ENCODE results near the gene ZNF83. TPM values are rescaled to one million over a fixed set of nuclear protein-coding genes. Genes with fewer than 3 reads are reported as not detected.
A peak's percentile ranks its signal among the peaks of the same experiment; 100 is the strongest.

The ZNF83 gene
- 30.1 and 60.6 TPM in 2 replicates for polyA plus RNA-seq (2012; rRNA removed)
- 11.0 and 11.4 TPM in 2 replicates for polyA plus RNA-seq (2012; cell fraction: cytosol; rRNA removed)
- 139 and 292 TPM in 2 replicates for polyA plus RNA-seq (2012; cell fraction: nucleus; rRNA removed)

DNA sequence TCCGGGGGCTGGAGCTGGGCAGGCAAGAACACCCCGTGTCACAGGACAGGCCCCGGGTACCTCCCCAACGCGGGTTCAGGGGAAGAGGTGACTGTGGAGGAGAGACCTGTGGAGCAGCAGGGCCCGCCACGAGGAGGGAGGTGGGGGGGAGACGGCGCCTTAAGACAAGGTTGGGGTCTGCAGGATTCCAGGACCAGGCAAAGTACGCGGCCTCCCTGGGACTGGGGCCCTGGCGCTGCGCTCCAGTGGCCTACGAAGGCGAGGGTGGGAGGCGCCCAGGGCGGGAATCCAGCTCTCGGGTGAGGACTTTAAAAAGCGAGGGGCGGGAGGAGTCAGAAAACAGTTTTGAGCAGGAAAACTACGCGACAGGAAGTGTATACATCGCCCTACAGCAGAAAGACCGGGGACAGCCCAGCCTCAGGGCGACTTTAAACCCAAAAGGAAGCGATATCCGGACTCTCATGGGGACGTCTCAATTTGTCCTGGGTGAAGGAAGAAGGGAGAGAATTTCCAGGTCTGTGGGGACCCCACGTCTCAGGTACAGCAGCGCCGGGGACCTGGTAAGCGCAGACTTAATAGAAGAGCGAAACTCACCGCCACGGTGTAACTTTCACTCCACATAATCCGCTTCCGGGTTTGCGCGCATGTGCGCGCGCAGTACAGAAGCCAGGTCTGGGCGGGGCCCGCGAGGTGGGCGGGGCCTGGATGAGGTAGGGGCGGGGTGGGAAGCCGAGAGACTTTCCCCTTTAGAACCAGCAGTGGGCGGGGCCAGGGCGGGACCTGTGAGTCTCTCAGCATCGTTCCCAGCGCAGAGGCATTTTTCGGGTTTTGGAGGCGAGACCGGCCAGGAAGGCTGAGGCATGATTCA, at the start of gene ZNF83:
Gene ZNF83 (minus strand): TSS at position 638 of the 868 bp plus-strand sequence.
- Histone ChIP-seq H3K27me3 (ENCODE audit: insufficient read depth) (no peaks in the 10 kb centered on the region), H3K4me3 (ENCODE audit: low read depth in 2 of 2, low read length in 1 of 2) (peak within 1 kb of the TSS; percentile 67 to 99), H3K4me1 (ENCODE audit: control insufficient read depth in 1 of 2, insufficient read depth in 2 of 2, low read depth in 1 of 2, low read length in 1 of 2) (peaks cover 0 to 7% of the 10 kb centered on the region in 2 experiments; a peak in 1 of 4 replicates), H4K20me1 (ENCODE audit: insufficient read depth) (no peaks in the 10 kb centered on the region), H2AFZ (ENCODE audit: low read depth) (peak within 1 kb of the TSS; percentile 96), H3K9ac (peak within 1 kb of the TSS; percentile 89), H3K36me3 (replicated peaks in 1 of 2; ENCODE audit: control insufficient read depth in 1 of 2, insufficient read depth in 2 of 2, low read length in 1 of 2) (peaks cover 0 to 8% of the 10 kb centered on the region in 2 experiments), H3K9me2 (no peaks in the 10 kb centered on the region), H3K79me2 (ENCODE audit: insufficient read depth) (peaks cover 11% of the 10 kb centered on the region; the same call in 1 of the 2 replicates), H3F3A (replicated peaks; ENCODE audit: insufficient read depth) (peaks cover 16% of the 10 kb centered on the region), H3K4me2 (peak within 1 kb of the TSS; percentile 92), H3K27ac (ENCODE audit: low read depth in 2 of 2, low read length in 1 of 2) (peak within 1 kb of the TSS; percentile 83 to 93), H3K9me3 (no peaks in the 10 kb centered on the region)
- TF ChIP-seq GABPA (IDR thresholded peaks at IDR 0.05; ENCODE audit: low read depth) (peak; percentile 65), NFIC (IDR thresholded peaks at IDR 0.05; ENCODE audit: borderline replicate concordance) (no peak), TCF12 (IDR thresholded peaks at IDR 0.05) (no peak), FOXM1 (IDR thresholded peaks at IDR 0.05; ENCODE audit: low read depth) (no peak), NRF1 (IDR thresholded peaks at IDR 0.05; ENCODE audit: low read depth, low read length) (peak; percentile 78), MXI1 (IDR thresholded peaks at IDR 0.05; ENCODE audit: low read depth, low read length) (peak; percentile 70; the same call in 1 of the 2 replicates), TAF1 (IDR thresholded peaks at IDR 0.05; ENCODE audit: borderline replicate concordance, low read depth, low read length) (peak; percentile 66; the same call in 1 of the 2 replicates), POLR2AphosphoS5 (IDR thresholded peaks at IDR 0.05; ENCODE audit: low read depth, low read length) (peak; percentile 91), YY1 (IDR thresholded peaks at IDR 0.05; ENCODE audit: low read depth) (0 out of 2 replicates have a peak, but pooled peaks have one; percentile 31), ELF1 (IDR thresholded peaks at IDR 0.05) (peak; percentile 91)
- WGBS (ENCODE audit: low lambda C conversion rate), result 6% methylated on average over 52 of the region's 55 CpGs
- CTCF ChIA-PET, result no interaction called here
- POLR2A ChIA-PET, result no interaction called here
- peak; percentile 95 for DNase-seq

DNA sequence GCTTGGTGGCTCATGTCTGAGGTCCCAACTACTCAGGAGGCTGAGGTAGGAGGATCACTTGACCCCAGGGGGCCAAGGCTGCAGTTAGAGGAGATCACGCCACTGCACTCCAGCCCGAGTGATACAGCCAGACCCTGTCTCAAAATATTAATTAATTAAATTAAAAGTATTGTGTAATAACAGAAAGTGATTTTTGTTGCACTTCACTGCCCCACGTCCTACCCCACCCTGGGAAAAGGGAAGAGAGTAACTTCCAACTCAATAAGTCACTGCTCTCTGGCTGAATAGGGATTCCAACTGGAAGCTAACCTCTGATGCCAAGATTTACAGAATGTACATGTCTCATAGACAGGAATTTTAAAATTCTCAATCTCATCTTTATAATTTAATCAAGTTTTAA, 49.5 kb upstream of the ZNF83 start:
- Histone ChIP-seq H3K9me3 (no peaks in the 10 kb centered on the region), H3K9me2 (no peaks in the 10 kb centered on the region), H3K36me3 (replicated peaks in 1 of 2; ENCODE audit: control insufficient read depth in 1 of 2, insufficient read depth in 2 of 2, low read length in 1 of 2) (peaks cover 0 to 5% of the 10 kb centered on the region in 2 experiments), H4K20me1 (ENCODE audit: insufficient read depth) (no peaks in the 10 kb centered on the region), H3K27ac (ENCODE audit: low read depth in 2 of 2, low read length in 1 of 2) (no peak overlapping the region), H3K4me3 (ENCODE audit: low read depth in 2 of 2, low read length in 1 of 2) (no peak overlapping the region), H3K27me3 (ENCODE audit: insufficient read depth) (no peaks in the 10 kb centered on the region), H3F3A (replicated peaks; ENCODE audit: insufficient read depth) (peaks cover 10% of the 10 kb centered on the region), H3K9ac (no peak overlapping the region), H3K79me2 (ENCODE audit: insufficient read depth) (peaks cover 60% of the 10 kb centered on the region; the same call in 1 of the 2 replicates), H3K4me2 (no peak overlapping the region), H2AFZ (ENCODE audit: low read depth) (no peak overlapping the region), H3K4me1 (ENCODE audit: control insufficient read depth in 1 of 2, insufficient read depth in 2 of 2, low read depth in 1 of 2, low read length in 1 of 2) (peaks cover 0 to 3% of the 10 kb centered on the region in 2 experiments; a peak in 1 of 4 replicates)
- no peak for DNase-seq
- ChIA-PET CTCF (no interaction called here), POLR2A (no interaction called here)
- WGBS (ENCODE audit: low lambda C conversion rate), result 53% methylated on average over 3 of the region's 3 CpGs
- TF ChIP-seq RCOR1 (IDR thresholded peaks at IDR 0.05; ENCODE audit: low read length) (no peak), YY1 (IDR thresholded peaks at IDR 0.05; ENCODE audit: low read depth) (no peak), POLR2AphosphoS5 (IDR thresholded peaks at IDR 0.05; ENCODE audit: low read depth, low read length) (no peak), FOXJ3 (CRISPR knock-in tag; IDR thresholded peaks at IDR 0.05) (no peak), FOSL2 (IDR thresholded peaks at IDR 0.05; ENCODE audit: borderline replicate concordance, low read depth) (no peak)
- TF ChIP-seq, protein P1, sequence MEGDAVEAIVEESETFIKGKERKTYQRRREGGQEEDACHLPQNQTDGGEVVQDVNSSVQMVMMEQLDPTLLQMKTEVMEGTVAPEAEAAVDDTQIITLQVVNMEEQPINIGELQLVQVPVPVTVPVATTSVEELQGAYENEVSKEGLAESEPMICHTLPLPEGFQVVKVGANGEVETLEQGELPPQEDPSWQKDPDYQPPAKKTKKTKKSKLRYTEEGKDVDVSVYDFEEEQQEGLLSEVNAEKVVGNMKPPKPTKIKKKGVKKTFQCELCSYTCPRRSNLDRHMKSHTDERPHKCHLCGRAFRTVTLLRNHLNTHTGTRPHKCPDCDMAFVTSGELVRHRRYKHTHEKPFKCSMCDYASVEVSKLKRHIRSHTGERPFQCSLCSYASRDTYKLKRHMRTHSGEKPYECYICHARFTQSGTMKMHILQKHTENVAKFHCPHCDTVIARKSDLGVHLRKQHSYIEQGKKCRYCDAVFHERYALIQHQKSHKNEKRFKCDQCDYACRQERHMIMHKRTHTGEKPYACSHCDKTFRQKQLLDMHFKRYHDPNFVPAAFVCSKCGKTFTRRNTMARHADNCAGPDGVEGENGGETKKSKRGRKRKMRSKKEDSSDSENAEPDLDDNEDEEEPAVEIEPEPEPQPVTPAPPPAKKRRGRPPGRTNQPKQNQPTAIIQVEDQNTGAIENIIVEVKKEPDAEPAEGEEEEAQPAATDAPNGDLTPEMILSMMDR (IDR thresholded peaks at IDR 0.05), result no peak
- TF ChIP-seq, protein P2, sequence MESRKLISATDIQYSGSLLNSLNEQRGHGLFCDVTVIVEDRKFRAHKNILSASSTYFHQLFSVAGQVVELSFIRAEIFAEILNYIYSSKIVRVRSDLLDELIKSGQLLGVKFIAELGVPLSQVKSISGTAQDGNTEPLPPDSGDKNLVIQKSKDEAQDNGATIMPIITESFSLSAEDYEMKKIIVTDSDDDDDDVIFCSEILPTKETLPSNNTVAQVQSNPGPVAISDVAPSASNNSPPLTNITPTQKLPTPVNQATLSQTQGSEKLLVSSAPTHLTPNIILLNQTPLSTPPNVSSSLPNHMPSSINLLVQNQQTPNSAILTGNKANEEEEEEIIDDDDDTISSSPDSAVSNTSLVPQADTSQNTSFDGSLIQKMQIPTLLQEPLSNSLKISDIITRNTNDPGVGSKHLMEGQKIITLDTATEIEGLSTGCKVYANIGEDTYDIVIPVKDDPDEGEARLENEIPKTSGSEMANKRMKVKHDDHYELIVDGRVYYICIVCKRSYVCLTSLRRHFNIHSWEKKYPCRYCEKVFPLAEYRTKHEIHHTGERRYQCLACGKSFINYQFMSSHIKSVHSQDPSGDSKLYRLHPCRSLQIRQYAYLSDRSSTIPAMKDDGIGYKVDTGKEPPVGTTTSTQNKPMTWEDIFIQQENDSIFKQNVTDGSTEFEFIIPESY (IDR thresholded peaks at IDR 0.05; ENCODE audit: borderline replicate concordance, low read depth), result no peak
- TF ChIP-seq, protein P3, sequence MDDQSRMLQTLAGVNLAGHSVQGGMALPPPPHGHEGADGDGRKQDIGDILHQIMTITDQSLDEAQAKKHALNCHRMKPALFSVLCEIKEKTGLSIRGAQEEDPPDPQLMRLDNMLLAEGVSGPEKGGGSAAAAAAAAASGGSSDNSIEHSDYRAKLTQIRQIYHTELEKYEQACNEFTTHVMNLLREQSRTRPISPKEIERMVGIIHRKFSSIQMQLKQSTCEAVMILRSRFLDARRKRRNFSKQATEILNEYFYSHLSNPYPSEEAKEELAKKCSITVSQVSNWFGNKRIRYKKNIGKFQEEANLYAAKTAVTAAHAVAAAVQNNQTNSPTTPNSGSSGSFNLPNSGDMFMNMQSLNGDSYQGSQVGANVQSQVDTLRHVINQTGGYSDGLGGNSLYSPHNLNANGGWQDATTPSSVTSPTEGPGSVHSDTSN (IDR thresholded peaks at IDR 0.05), result no peak

Data from SK-N-SH (cell line).